ENCODE measurements around the gene KRTAP10-9.

Gene KRTAP10-9

DNA sequence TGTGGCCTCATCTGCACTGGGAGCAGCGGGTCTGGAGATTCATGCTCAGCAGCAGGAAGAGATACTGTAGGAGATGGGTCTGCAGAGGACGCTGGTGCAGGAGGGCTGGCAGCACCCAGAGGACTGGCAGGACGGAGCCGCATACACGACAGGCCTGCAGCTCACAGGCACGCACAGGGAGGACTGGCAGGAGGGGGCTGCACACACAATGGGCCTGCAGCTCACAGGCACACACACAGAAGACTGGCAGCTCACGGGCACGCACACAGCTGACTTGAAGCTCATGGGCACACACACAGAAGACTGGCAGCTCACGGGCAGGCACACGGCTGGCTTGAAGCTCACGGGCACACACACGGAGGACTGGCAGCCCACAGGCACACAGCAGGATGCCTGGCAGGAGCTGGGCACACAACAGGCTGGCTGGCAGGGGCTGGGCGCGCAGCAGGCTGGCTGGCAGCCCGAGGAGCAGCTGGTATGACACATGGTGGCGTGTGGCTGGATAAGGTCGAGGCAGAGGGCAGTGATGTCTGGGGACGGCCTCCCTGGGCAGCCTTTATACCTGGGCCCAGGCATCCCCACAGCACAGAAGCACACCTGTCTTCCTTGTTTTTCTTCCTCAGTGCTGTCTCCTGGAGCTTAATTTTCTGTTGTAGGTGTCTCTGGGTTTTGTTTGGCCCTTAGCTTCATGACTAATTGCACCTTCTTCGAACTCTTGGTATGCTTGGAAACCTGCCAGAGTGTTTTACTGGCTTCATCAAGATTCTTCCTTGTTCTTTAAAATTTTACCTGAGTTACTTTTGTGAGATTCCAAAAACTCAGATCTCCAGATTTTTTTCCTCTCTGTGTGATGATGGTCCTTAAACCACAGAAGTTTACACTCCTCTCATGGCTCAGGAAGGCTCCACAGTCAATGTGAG is 39.8 kb downstream of the KRTAP10-9 start, which contains the start of gene KRTAP12-2:
Gene KRTAP12-2, minus strand, starts transcription at position 527 of the 920 bp plus-strand sequence. Its CDS starts 41 bp downstream, at position 486.
- no peak for DNase-seq (ENCODE audit: low read depth)

DNA sequence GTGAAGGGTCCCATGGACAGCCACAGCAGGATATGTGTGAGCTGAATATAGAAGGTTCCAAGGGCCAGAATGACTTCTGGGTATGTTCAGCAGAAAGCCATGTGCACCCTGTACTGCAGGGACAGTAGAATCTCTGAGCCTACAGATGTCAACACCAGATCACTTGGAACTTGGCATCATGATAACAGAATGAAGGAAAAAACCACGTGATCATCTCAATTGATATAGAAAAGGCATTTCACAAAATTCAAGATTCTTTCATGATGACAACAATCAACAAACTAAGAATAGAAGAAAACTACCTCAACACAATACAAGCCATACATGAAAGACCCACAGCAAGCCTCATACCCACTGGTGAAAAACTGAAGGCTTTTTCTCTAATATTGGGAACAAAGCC is 40.7 kb downstream of the KRTAP10-9 start:
- no peak for DNase-seq (ENCODE audit: low read depth)

DNA sequence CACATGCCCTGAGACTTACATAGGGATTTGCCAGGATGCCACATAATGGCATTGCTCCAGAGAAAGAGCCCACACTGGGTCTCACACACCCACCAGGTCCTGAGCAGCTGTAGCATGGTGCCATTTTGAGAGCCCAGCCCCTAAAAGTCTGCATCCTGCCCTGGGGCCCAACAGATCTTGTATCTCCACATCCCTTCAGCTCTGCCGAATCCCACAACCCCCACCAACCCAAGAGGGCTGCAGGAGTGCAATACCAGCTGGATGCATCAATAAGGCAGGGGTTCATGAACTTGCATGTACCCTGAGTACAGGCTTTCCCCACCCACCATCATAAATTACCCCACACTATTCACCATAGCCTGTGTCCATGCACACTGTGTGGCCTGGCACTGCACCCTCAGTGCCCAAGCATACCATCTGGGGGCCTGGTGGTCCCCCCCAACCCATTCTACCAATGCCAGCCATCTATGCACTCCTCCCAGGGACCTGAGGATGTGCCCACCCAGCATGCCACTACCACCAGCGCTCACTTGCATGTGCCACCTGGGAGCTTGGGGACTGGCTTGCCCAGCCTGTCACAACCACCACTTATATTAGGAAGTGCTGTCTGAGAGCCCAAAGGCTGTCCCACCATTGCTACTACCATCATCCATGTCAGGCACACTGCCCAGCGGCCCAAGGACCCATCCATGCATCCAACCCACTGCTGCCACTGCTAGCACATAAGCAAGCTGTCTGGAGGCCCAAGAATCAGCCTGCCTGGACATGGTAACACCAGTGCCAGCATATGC is 43.9 kb downstream of the KRTAP10-9 start:
- no peak for DNase-seq (ENCODE audit: low read depth)

DNA sequence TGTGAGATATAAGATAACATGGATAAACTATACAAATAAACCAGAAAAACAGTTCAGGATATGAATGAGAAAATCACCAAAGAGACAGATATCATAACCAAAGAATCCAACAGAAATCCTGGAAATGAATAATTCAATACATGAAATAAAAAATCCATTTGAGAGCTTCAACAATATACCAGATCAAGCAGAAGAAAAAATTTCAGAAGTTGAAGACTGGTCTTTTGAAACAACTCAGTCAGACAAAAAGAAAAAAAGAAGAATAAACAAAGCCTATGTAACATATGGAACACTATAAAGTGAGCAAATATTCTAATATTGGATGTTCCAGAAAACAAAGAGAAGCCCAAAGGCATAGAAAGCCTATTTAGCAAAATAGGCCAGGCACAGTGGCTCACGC is 45.0 kb downstream of the KRTAP10-9 start:
- DNase-seq (ENCODE audit: low read depth) = no peak

DNA sequence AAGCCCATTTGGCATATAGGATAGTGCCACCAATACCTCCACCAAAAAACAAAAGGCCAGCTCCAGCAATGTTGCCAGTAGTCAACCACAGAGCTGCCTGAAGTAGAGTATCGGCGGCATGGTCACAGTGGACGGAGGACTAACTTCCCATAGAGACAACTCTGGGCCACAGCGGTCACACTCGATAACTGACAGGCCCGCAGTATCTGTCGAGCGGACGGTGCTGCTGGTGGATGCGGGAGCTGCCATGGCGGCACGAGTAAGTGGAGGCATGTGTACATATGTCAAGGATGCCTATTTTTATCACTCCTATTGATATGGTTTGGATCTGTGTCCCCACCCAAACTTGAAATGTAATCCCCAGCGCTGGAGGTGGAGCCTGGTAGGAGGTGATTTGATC is 51.0 kb downstream of the KRTAP10-9 start:
- no peak for DNase-seq (ENCODE audit: low read depth)
